Measurements from ENCODE around the gene PMM1.
"Not testable (repeated sequence)": the region's sequence is repeated elsewhere in the genome, so short reads cannot be mapped to it uniquely, and the experiment has no call there.

PMM1 gene

DNA sequence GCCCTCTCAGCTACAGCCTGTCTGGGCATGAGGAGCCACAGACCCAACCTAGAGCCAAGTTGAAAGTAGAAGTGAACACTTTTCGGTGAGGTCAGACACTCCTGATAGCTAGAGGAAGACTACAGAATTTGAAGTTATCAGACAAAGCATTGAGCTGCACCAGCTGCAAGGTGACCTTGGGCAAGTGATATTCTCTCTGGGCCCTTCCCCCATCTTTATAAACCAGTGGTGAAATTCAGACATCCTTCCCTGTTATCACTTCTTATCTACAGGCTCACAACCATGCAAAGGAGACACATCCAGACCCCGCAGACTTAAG is 8.0 kb upstream of the PMM1 start:
- no peak for DNase-seq (ENCODE audit: extremely low read depth in 1 of 2, low read depth in 1 of 2)

DNA sequence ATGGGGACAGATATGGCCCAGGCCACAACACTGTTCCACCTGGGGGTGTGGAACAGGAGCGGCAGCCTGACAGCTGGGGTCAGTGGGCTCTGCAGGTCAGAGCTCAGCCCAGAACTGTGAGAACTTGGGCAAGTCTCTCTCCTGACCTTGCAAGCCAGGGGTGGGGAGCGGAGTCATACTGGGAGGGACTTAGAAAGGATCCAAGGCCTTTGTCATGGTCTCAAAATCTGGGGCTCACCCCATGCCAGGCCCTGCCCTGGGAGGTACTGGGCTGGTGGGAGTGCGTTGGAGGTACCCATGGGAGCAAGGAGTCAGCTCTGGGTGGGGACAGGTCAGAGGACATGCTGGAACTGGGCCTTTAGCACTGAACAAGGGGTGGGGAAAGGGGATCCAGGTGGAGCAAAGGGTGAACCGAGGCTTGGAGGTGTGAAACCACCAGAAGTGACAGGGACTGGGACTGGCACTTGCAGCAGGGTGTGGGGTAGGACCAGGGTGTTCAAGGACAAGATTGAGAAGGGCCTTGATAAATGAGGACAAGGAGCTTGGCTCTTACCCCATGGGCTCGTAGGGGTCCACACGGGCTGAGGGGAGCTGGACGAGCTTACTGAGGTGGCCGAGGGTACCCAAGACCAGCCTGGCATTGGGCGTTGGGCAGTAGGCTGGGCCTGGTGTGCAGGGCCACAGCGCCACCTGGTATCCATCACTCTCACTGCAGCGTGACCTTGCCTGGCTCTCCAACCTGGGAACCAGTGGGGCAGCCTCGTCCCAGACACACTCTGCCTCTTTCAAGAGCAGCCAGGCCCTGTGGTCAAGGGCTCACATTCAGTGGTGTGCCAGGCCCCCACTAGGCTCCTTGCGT is 7.4 kb upstream of the PMM1 start:
- DNase-seq (ENCODE audit: extremely low read depth in 1 of 2, low read depth in 1 of 2) = no peak

DNA sequence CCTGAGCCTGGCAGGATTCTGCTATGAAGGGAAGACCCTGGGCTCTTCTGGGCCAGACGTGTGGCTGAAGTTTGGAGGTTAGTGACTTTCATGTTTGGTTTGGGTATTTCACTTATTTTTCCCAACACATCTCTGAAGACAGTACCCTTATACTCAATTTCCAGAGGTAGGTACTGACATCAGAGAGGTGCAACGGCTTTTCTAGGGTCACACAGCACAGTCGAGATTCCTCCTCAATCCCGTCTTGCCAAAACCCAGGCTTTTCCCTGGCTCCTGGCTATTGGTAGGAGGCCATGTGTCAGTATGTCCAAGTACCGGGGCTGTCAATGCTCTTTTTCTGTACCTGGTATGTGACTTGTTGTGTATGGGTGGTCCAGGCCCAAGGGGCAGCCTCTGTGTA is 6.1 kb upstream of the PMM1 start:
- DNase-seq (ENCODE audit: extremely low read depth in 1 of 2, low read depth in 1 of 2) = no peak

DNA sequence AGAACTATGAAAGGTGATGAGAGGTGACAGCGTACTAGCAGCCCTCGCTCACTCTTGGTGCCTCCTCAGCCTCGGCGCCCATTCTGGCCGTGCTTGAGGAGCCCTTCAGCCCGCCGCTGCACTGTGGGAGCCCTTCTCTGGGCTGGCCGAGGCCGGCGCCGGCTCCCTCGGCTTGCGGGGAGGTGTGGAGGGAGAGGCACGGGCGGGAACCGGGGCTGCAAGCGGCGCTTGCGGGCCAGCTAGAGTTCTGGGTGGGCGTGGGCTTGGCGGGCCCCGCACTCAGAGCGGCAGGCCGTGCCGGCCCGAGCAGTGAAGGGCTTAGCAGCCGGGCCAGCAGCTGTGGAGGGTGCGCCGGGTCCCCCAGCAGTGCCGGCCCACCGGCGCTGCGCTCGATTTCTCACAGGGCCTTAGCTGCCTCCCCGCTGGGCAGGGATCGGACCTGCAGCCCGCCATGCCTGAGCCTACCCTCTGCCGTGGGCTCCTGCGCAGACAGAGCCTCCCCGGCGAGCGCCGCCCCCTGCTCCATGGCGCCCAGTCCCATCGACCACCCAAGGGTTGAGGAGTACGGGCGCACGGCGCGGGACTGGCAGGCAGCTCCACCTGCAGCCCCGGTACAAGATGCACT is 3.8 kb upstream of the PMM1 start:
- DNase-seq (ENCODE audit: extremely low read depth in 1 of 2, low read depth in 1 of 2) = not testable (repeated sequence)

DNA sequence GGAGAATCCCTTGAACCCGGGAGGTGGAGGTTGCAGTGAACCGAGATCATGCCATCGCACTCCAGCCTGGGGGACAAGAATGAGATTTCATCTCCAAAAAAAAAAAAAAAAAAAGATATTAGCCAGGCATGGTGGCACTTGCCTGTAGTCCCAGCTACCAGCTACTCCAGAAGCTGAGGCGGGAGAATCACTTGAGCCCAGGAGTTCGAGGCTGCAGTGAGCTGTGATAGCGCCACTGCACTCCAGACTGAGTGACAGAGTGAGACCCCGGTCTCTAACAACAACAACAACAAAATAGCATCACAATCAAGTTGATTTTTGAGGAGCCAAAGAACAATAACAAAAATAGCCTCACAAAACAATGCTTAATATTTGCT is 2.3 kb downstream of the PMM1 start:
- no peak for DNase-seq (ENCODE audit: extremely low read depth in 1 of 2, low read depth in 1 of 2)

DNA sequence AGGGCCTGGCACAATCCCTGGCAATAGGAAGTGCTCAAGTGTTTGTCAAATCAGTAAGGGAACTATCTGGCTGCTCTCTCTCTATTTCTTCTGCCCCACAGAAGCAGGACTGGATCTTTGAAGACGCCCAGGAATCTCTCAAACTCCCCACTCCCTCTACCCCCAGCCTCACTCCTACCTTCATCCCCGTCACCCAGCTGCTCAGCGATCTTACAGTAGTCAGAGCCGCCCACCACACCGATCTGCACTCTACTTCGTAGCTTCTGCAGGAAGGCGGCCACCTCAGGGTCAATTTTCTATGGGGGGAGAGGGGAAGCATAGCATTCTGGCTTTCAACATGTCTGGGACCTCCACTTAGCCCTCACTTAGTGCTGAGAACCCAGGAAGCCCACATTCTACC is 3.7 kb downstream of the PMM1 start:
- no peak for DNase-seq (ENCODE audit: extremely low read depth in 1 of 2, low read depth in 1 of 2)

DNA sequence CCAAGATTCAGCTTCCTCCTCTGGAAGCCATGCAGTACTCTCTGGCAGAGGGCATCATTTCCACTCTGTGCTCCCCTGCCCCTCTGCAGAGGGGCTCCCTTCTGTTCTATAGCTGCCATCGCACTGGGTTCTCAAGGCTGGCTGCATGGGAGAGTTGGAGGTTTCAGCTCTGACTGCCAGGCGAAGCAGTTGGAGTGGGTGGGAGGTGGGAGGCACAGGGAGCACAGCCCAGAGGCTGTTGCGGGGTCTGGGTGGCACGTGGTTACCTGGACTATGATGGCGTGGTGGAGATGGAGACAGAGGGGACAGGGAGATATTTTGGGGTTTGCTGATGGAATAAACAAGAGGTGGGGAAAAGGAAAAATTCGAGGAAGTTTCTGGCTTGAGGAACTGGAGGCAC is 4.8 kb downstream of the PMM1 start:
- no peak for DNase-seq (ENCODE audit: extremely low read depth in 1 of 2, low read depth in 1 of 2)

DNA sequence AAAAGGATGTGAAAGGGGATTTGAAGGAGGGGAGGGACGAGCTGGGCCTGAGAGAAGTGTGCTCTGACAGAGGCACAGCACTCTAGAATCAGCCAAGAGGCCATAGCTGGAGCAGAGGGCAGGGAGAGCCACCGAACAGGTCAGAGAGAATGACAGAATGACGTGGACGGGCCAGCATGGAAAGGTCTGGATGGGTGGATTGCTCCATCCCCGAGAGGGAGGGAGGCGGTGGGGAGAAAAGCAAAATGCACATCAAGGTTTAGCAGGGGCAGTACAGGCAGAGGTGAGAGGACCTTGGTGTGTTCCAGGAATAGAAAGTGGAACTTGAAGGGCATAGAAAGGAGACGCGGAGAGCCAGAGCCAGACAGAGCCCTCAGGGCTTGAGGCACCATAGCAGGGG is 6.9 kb downstream of the PMM1 start:
- no peak for DNase-seq (ENCODE audit: extremely low read depth in 1 of 2, low read depth in 1 of 2)

DNA sequence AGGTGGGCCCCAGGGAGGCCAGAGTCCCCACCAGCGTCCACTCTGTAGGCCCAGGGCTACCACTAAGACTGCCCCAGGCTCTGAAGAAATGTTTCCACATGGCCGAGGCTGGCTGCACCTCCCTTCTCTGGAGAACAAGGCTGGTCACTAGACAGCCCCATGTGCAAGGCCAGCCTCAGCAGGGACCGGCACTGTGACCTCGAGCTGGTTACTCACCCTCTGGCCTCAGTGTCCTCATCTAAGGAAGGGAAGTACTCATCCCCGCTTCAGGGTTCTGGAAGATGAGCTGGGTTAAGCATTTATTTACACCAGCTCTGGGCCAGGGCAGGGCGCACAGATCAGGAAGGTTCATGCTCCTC is 9.7 kb downstream of the PMM1 start:
- no peak for DNase-seq (ENCODE audit: extremely low read depth in 1 of 2, low read depth in 1 of 2)

DNA sequence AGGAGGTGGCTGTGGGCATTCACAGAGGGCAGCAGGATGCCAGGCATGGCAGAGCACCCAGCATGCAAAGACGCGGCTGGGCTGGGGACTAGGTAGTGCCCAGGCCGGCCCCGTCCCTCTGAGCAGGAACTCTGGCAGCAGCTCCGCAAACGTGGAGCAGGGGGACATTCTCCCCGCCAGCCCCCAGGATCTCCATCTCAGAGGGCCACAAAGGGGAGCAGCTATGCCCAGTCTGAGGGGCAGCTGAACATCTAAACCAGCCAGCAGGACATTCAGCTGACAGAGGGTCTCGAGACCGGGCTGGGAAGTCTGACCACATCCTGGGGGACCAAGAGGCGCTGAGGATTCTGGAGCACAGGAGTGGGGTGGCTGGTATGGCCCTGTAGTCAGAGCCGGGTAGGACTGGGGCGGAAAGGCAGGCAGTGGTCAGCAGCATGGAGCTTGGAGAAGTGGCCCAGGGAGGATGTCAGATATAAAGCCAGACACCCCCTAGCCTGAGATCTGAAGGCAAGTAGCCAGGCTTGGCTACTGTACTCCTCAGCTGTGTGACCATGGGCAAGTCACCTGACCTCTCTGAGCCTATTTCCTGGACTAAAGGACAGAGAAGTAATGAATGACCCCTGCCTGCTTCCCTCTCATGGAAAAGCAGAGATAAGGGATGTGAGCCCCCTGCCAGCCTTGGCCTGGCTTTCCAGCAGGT is 10.2 kb downstream of the PMM1 start:
- no peak for DNase-seq (ENCODE audit: extremely low read depth in 1 of 2, low read depth in 1 of 2)

DNA sequence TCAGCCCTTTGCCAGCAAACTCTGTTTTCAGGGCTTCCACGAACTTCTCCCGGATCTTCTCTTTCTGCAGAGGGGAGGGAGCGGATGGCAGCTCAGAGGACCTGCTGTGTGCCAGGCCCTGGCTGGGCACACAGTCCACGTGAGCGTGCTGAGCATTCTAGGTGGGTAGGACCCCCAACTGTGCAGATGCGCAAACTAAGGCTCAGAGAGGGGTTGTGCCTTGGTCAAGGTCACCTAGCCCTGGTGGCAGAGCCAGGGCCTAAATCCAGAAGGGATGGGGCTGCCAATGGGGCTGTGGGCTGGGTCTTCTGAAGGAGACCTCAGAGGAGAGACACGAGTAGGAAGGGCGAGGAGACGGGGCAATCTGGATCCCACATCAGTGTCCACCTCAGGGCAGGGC is 10.8 kb downstream of the PMM1 start:
- DNase-seq (ENCODE audit: extremely low read depth in 1 of 2, low read depth in 1 of 2) = no peak

DNA sequence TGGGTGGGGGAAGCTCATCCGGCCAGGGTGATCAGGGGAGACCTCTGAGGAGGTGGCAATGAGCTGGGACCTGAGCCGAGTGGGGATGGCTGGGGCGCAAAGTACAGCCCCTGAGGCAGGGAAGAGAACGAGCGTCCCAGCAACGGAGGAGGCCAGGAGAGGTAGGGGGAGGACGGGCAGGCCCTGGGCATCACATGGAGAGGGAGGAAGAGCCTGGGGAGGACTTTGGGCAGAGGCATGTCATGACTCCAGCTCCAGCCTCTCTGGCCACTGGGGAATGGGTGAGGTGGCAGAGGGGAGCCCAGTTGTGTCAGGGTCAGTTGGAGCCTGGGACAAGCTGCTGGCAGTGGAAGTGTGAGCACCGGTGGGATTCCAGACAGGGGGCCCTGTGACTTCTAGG is 11.5 kb downstream of the PMM1 start:
- DNase-seq (ENCODE audit: extremely low read depth in 1 of 2, low read depth in 1 of 2) = no peak

DNA sequence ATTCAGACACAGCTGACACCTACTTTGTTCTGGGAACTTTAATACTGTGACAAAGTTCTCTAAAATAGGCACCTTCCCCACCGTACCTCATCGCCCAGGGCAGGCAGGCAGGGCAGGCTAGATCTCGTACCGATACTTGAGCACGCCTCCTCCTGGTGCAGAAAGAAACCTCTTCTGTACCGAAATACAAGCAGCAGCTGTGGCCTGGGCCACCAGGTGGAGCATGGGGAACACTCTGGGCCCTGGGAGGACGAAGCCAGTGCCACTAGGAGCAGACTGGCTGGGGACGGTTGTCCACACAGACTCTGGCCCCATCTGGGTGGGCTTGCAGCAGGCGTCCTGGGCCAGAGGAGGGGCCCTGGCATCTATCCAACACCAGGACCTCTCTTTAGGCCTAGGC is 12.8 kb downstream of the PMM1 start:
- peak in 1 of 2 donors; percentile 13 for DNase-seq (ENCODE audit: extremely low read depth in 1 of 2, low read depth in 1 of 2)

DNA sequence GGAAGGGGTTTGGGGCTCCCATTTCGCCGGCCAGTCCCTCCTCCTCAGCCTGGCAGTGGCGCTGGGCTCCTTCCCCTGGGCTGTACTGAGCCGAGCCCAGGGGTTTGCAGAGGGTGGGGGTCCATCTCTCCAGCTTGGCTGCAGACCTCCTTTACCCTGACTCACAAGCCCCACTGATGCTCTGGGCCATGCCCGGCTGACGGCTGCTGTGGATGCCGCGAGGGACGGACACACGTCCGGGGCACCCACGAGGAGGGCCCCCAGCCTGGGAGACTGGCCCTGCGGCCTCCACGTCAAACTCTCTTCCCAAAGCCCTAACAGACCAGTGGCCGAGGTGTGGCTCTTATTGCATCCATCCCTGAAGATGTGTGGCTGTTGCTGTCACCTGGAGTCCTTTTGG is 14.1 kb downstream of the PMM1 start:
- DNase-seq (ENCODE audit: extremely low read depth in 1 of 2, low read depth in 1 of 2) = no peak

DNA sequence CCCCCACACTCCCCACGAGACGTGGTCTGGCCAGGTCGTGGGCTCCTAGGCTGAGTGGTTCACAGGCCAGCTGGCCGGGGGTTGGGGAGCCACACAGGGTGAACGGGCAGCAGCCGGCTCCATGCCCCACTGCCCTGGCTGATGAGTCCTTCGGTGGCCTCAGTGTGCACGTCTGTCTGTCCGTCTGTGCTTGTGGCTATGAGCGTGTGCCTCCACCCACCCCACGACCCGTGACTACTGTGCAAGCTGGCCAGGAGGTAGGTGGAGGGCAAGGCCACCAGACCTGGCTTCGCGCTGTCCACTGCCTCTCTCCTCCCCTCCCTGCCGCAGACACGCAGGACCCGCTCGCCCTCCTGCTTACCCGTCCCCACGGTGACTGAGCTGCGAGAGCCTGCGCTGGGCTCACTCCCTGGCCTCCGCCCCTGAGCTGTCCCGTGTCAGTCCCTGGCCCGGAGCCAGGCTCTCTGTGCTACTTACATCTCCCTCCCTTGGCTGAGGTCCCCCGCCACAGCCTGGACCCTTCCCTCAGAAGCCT is 14.7 kb downstream of the PMM1 start:
- no peak for DNase-seq (ENCODE audit: extremely low read depth in 1 of 2, low read depth in 1 of 2)

DNA sequence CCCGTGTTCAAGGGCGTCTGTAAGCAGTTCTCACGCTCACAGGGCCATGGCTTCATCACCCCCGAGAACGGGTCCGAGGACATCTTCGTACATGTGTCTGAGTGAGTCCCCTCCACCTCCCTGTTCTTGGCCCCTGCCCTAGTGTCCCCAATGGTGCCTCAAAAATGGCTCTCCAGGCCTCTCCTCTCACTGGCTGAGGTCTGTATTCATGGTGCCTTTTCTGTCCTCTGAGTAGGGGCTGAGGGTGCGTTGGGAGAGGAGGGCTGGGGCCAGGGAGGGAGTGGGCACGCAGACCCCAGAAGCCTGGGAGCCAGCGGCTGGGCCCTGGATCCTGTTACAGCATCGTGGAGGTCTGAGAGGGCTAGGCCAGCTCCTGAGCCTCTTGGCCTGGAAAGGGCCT is 16.0 kb downstream of the PMM1 start:
- DNase-seq (ENCODE audit: extremely low read depth in 1 of 2, low read depth in 1 of 2) = no peak

DNA sequence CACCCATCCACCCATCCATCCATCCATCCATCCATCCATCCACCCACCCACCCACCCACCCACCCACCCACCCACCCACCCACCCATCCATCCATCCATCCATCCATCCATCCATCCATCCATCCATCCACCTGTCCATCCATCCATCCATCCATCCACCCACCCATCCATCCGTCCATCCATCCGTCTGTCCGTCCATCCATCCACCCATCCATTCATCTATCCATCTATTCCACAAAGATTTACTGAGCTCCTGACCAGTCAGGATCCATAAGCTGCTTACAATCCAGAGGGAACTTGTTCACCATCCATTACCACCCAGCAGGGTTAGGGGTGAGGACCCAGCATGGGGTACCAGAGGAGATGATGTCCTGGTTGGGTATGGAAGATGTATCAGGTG is 17.3 kb downstream of the PMM1 start:
- DNase-seq (ENCODE audit: extremely low read depth in 1 of 2, low read depth in 1 of 2) = not testable (repeated sequence)

DNA sequence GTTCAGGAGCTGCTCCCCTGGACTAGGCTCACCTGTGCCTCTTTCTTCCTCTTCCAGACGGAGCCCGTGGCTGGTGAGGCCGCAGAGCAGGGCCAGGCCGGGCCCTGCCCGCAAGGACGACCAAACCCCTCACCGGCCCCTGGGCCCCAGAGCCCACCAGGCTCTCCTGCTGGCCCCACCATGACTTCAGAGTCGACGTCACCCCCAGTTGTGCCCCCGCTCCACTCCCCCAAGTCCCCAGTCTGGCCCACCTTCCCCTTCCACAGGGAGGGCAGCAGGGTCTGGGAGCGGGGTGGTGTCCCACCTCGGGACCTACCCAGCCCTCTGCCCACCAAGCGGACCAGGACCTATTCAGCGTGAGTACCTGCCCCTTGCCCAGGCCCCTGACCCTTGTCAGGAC is 17.9 kb downstream of the PMM1 start:
- DNase-seq (ENCODE audit: extremely low read depth in 1 of 2, low read depth in 1 of 2) = no peak

DNA sequence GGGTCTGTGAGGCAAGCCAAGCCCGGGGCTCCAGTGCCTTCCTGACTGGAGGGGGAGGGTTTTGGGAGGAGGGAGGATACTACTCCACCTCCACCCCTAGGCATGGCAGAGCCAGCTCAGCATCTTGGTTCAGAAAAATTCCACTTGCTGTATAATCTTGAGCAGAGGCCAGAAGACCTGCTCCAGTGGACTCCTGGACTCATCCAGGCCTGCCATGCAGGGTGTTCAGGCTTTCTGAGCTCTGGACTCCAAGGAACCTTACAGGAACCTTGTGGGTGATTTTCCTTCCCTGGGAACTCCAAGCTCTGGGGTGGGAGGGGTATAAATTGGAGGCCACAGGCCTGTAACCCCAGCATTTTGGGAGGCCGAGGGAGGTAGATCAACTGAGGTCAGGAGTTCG is 19.4 kb downstream of the PMM1 start:
- DNase-seq (ENCODE audit: extremely low read depth in 1 of 2, low read depth in 1 of 2) = no peak

DNA sequence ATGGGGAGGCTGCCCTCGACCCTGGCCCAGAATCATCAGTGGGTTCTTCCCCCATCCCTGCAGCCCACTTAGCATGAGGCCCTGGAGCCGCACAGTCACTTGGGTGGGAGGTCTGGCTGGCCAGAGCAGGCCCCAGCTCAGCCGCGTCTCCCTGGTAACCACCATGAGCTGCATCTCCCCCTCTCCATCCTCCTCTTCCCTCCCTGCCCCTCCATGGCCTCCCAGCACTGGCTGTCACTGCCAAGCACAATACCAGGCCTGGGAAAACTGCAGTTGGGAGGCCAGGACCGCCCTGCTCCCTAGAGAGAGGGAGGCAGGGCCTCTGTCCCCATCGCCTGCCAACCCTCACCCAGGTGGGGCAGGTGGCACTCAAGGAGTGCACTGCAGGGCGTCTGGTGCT is 20.8 kb downstream of the PMM1 start:
- no peak for DNase-seq (ENCODE audit: extremely low read depth in 1 of 2, low read depth in 1 of 2)

DNA sequence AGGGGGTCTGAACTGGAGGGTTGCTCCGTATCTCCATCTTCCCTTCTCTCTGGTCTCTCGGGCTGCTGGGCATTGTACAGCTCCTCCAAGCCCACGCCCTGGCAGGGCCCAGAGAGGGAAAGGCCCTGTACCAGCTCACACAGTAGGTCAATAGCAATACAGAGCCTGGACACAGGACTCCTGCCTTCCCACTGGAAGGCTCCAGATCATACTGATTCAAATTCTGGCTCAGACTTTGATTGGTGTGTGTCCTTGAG is 22.2 kb downstream of the PMM1 start:
- no peak for DNase-seq (ENCODE audit: extremely low read depth in 1 of 2, low read depth in 1 of 2)

DNA sequence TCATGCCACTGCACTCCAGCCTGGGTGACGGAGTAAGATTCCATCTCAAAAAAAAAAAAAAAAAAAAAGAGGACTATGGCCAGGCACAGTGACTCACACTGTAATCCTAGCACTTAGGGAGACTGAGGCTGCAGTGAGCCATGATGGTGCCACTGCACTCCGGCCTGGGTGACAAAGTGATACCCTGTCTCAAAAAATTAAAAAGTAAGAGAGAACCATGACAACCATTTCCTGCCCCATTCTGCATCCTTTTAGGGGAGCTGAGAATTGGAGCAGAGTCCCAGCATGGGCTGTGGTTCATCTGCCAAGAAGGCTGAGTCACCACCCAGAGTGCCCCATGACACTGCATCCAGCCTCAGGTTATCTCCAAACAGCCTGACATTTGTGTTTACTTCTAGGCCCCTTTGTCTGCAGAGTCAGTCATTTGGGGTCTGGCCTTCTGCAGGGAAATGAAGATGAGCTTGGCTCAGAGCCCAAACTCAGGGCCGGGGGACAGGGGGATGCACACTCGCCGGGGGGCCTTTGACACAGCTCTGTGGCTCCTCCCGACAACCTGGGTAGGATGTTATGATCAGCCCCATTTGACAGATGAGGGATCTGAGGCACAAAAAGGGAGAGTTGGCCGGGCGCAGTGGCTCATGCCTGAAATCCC is 24.1 kb downstream of the PMM1 start:
- peak in 1 of 2 donors; percentile 31 for DNase-seq (ENCODE audit: extremely low read depth in 1 of 2, low read depth in 1 of 2)
